ENCODE data around the gene OMA1. TPM values are rescaled to one million over a fixed set of nuclear protein-coding genes. Genes with fewer than 3 reads are reported as not detected.

Gene OMA1
- total RNA-seq, 1 donor from 2014 or later, result 9.2 TPM

DNA sequence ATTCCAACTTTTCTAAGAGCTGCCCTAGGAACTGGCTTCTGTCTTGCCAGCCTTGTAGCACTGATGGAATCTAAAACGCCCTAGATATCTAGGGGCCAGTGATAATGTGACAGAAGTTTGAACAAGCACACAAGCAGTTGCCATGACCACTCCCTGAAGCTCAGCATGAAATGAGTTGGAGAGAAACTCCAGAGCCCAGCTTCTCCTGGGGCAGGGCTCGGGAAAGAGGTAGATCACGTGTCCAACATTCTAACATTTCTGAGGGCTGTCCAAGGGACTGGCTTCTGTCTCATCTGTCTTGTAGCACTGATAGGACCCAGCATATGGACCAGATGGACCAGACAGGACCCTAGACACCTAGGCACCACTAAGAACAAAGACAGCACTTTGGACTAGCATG, 37.9 kb downstream of the OMA1 start:
- TF ChIP-seq, protein P1, sequence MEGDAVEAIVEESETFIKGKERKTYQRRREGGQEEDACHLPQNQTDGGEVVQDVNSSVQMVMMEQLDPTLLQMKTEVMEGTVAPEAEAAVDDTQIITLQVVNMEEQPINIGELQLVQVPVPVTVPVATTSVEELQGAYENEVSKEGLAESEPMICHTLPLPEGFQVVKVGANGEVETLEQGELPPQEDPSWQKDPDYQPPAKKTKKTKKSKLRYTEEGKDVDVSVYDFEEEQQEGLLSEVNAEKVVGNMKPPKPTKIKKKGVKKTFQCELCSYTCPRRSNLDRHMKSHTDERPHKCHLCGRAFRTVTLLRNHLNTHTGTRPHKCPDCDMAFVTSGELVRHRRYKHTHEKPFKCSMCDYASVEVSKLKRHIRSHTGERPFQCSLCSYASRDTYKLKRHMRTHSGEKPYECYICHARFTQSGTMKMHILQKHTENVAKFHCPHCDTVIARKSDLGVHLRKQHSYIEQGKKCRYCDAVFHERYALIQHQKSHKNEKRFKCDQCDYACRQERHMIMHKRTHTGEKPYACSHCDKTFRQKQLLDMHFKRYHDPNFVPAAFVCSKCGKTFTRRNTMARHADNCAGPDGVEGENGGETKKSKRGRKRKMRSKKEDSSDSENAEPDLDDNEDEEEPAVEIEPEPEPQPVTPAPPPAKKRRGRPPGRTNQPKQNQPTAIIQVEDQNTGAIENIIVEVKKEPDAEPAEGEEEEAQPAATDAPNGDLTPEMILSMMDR (IDR thresholded peaks at IDR 0.05), result no peak
- Mint-ChIP-seq H3K9me3 (ENCODE audit: unreplicated experiment) (peaks cover 9% of the 10 kb centered on the region), H3K4me3 (ENCODE audit: unreplicated experiment) (no peak overlapping the region), H3K4me1 (ENCODE audit: unreplicated experiment) (no peaks in the 10 kb centered on the region), H3K27me3 (ENCODE audit: unreplicated experiment) (no peaks in the 10 kb centered on the region), H3K27ac (ENCODE audit: unreplicated experiment) (no peak overlapping the region), H3K36me3 (ENCODE audit: unreplicated experiment) (peaks cover 29% of the 10 kb centered on the region)
- no peak for DNase-seq (ENCODE audit: extremely low spot score, unreplicated experiment)

DNA sequence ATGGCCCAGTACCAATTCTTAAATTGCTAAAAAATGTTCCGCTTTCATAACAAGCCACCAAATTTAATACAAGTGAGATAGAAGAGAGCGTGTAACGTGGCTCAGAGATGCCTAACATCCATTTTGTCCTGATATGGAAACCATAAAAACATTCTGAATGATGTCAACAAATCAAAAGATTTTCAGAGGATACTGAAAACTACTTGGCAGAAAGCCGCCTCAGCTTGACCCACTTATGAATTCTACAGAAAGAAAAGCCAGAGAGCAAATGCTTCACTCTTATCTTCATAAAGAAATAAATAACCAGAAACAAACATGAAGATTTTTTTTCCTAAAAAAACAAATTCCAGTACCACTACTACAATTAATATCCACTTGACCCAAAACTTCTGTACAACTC, 41.2 kb downstream of the OMA1 start:
- H3K4me3 Mint-ChIP-seq (ENCODE audit: unreplicated experiment), result no peak overlapping the region
- H3K27me3 Mint-ChIP-seq (ENCODE audit: unreplicated experiment), result no peaks in the 10 kb centered on the region
- DNase-seq (ENCODE audit: extremely low spot score, unreplicated experiment), result no peak
- H3K27ac Mint-ChIP-seq (ENCODE audit: unreplicated experiment), result no peak overlapping the region
- no peaks in the 10 kb centered on the region for H3K9me3 Mint-ChIP-seq (ENCODE audit: unreplicated experiment)
- H3K36me3 Mint-ChIP-seq (ENCODE audit: unreplicated experiment), result peaks cover 21% of the 10 kb centered on the region
- TF ChIP-seq, protein P1 (IDR thresholded peaks at IDR 0.05), result no peak
- H3K4me1 Mint-ChIP-seq (ENCODE audit: unreplicated experiment), result no peaks in the 10 kb centered on the region

DNA sequence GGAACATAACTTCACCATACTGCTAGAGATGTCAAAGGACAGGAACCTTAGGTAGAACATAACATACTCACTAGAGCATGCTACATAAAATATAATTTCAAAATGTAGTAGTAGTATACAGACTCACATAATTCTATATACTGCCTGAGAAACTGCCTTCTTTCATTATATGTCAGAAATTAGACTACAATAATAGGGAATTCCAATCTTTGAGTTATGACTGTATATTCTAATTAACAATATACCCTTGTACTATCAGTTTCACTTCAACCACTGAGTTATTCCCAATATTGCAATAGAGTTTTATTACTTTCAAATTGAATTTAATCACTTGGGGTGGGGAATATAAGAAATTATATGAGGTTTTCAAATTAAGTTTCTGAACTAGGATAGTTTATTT, 44.0 kb downstream of the OMA1 start:
- Mint-ChIP-seq H3K27me3 (ENCODE audit: unreplicated experiment) (no peaks in the 10 kb centered on the region), H3K4me1 (ENCODE audit: unreplicated experiment) (no peaks in the 10 kb centered on the region), H3K4me3 (ENCODE audit: unreplicated experiment) (no peak overlapping the region), H3K36me3 (ENCODE audit: unreplicated experiment) (peaks cover 11% of the 10 kb centered on the region), H3K27ac (ENCODE audit: unreplicated experiment) (no peak overlapping the region), H3K9me3 (ENCODE audit: unreplicated experiment) (no peaks in the 10 kb centered on the region)
- no peak for DNase-seq (ENCODE audit: extremely low spot score, unreplicated experiment)
- TF ChIP-seq, protein P1 (IDR thresholded peaks at IDR 0.05), result no peak

DNA sequence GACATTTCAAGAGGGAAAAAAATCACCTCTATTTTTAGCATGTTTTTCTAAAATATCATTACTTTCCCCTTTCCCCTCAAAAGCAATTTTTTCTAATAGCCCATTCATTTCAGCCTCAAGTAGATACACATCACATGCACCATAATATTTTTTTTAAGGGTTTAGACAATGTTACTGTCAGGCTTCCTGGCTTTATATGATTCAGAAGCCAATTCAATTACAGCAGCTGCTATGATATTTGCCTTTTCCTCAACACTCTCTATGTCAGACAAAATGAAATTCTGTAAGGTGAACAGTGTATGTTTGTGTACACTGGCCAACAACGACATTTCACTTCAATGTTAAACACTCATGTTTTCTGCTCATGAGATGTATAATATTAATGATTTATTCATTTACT, 46.5 kb downstream of the OMA1 start:
- TF ChIP-seq, protein P1 (IDR thresholded peaks at IDR 0.05), result no peak
- no peaks in the 10 kb centered on the region for H3K4me1 Mint-ChIP-seq (ENCODE audit: unreplicated experiment)

DNA sequence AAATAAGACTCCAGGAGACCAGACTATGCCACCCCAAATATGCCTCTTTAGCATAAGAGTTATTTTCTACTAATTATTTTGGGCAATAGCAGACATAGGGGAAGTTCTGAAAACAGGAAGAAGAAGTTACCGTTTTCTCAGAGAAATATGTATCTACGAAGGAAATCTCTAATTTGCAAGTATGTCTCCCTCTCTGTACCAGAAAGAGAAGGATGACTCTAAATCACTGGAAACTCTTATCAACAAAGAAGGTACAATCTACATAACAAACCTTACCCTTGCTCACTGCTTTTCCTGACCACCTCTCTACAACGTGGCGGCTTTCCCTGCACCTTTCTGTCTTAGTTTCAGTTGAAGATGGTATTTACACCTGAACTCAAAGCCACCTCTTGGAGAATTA, 49.0 kb downstream of the OMA1 start:
- Mint-ChIP-seq H3K36me3 (ENCODE audit: unreplicated experiment) (peaks cover 6% of the 10 kb centered on the region), H3K4me3 (ENCODE audit: unreplicated experiment) (no peak overlapping the region), H3K27me3 (ENCODE audit: unreplicated experiment) (no peaks in the 10 kb centered on the region), H3K9me3 (ENCODE audit: unreplicated experiment) (peaks cover 1% of the 10 kb centered on the region), H3K27ac (ENCODE audit: unreplicated experiment) (no peak overlapping the region), H3K4me1 (ENCODE audit: unreplicated experiment) (no peaks in the 10 kb centered on the region)
- no peak for DNase-seq (ENCODE audit: extremely low spot score, unreplicated experiment)
- TF ChIP-seq, protein P1 (IDR thresholded peaks at IDR 0.05), result no peak

More for the DNA sequence above, 46.5 kb downstream of the OMA1 start:
- Mint-ChIP-seq H3K27me3 (ENCODE audit: unreplicated experiment) (no peaks in the 10 kb centered on the region), H3K9me3 (ENCODE audit: unreplicated experiment) (no peaks in the 10 kb centered on the region), H3K27ac (ENCODE audit: unreplicated experiment) (no peak overlapping the region), H3K4me3 (ENCODE audit: unreplicated experiment) (no peak overlapping the region), H3K36me3 (ENCODE audit: unreplicated experiment) (peaks cover 10% of the 10 kb centered on the region)
- DNase-seq (ENCODE audit: extremely low spot score, unreplicated experiment), result no peak

Measured in osteocyte (in vitro differentiated cells).